Raji (cell line): ENCODE data around the gene ASIC2.

Source experiments
- POLR2A ChIP-seq: IDR thresholded peaks from 2 replicates; pipeline ENCODE4 v1.6.1; 2011; ENCODE audit warnings: low read depth, low read length, control low read depth; ENCODE audit not compliant: insufficient read depth

Gene ASIC2

GRCh38 chr17:33007186-33007585 is 285.9 kb downstream of the ASIC2 start:
- TF ChIP-seq POLR2A = no peak

GRCh38 chr17:33002246-33002645 is 290.8 kb downstream of the ASIC2 start:
- TF ChIP-seq POLR2A = no peak

GRCh38 chr17:32998887-32999228 is 294.2 kb downstream of the ASIC2 start:
- no peak for TF ChIP-seq POLR2A

- TF ChIP-seq POLR2A = no peak
These were observed 294.8 kb downstream of the ASIC2 start for GRCh38 chr17:32998111-32998886.

GRCh38 chr17:32995416-32996045 is 297.6 kb downstream of the ASIC2 start:
- no peak for TF ChIP-seq POLR2A

GRCh38 chr17:32993977-32994376 is 299.1 kb downstream of the ASIC2 start:
- TF ChIP-seq POLR2A = no peak

- TF ChIP-seq POLR2A = no peak
These were observed 300.6 kb downstream of the ASIC2 start for GRCh38 chr17:32992321-32993033.

- TF ChIP-seq POLR2A = no peak
These were observed 304.5 kb downstream of the ASIC2 start for GRCh38 chr17:32988481-32989101.

- no peak for TF ChIP-seq POLR2A
These were observed 307.9 kb downstream of the ASIC2 start for GRCh38 chr17:32985050-32985756.

- no peak for TF ChIP-seq POLR2A
These were observed 312.9 kb downstream of the ASIC2 start for GRCh38 chr17:32980230-32980629.

GRCh38 chr17:32976605-32977004 is 316.5 kb downstream of the ASIC2 start:
- no peak for TF ChIP-seq POLR2A

- TF ChIP-seq POLR2A = no peak
These were observed 317.0 kb downstream of the ASIC2 start for GRCh38 chr17:32976131-32976530.

- TF ChIP-seq POLR2A = no peak
These were observed 321.9 kb downstream of the ASIC2 start for GRCh38 chr17:32971171-32971570.

- no peak for TF ChIP-seq POLR2A
These were observed 322.8 kb downstream of the ASIC2 start for GRCh38 chr17:32970281-32970680.

- TF ChIP-seq POLR2A = no peak
These were observed 328.6 kb downstream of the ASIC2 start for GRCh38 chr17:32964541-32964940.
